MM.1S (cell line): ENCODE results near the gene CHERP.
"Not testable (repeated sequence)": the region's sequence is repeated elsewhere in the genome, so short reads cannot be mapped to it uniquely, and the experiment has no call there.

Experiments used
- DNase-seq: peaks from one replicate; pipeline ENCODE4 v3.0.0-alpha.2; 2015
- H2AFZ ChIP-seq: fragments of 300-600 bp; sonication (generic); 2 replicates; pipeline ENCODE4 v1.6.0; 2016; ENCODE audit warnings: antibody characterized with exemption, low read length
- H3F3A ChIP-seq: fragments of 300-600 bp; sonication (generic); 2 replicates; pipeline ENCODE4 v1.6.1; 2016; ENCODE audit warnings: mild to moderate bottlenecking, antibody characterized with exemption, low read length, moderate library complexity, mixed read lengths; ENCODE audit not compliant: insufficient read depth
- H3K27ac ChIP-seq: fragments of 300-600 bp; sonication (generic); 2 replicates; pipeline ENCODE4 v1.5.1; 2016; ENCODE audit warnings: mild to moderate bottlenecking, low read length
- H3K27me3 ChIP-seq: fragments of 300-600 bp; sonication (generic); replicated peaks from 2 replicates; pipeline ENCODE4 v1.6.0; 2016; ENCODE audit warnings: low read length; ENCODE audit not compliant: insufficient read depth
- H3K36me3 ChIP-seq: fragments of 300-600 bp; sonication (generic); replicated peaks from 2 replicates; pipeline ENCODE4 v1.6.1; 2016; ENCODE audit warnings: mild to moderate bottlenecking, low read length, mixed read lengths; ENCODE audit not compliant: insufficient read depth
- H3K4me1 ChIP-seq: fragments of 300-600 bp; sonication (generic); 2 replicates; pipeline ENCODE4 v1.6.1; 2016; ENCODE audit warnings: low read length, mixed read lengths
- H3K4me2 ChIP-seq: fragments of 300-600 bp; sonication (generic); 2 replicates; pipeline ENCODE4 v1.6.0; 2016; ENCODE audit warnings: low read depth, low read length
- H3K4me3 ChIP-seq: fragments of 300-600 bp; sonication (generic); 2 replicates; pipeline ENCODE4 v1.5.1; 2016; ENCODE audit warnings: low read length, mixed read lengths
- H3K79me2 ChIP-seq: fragments of 300-600 bp; sonication (generic); 2 replicates; pipeline ENCODE4 v1.6.1; 2016; ENCODE audit warnings: mixed run types, low read length, mixed read lengths
- H3K9ac ChIP-seq: fragments of 300-600 bp; sonication (generic); 2 replicates; pipeline ENCODE4 v1.6.1; 2016; ENCODE audit warnings: low read length, mixed read lengths
- H3K9me2 ChIP-seq: fragments of 300-600 bp; sonication (generic); replicated peaks from 2 replicates; pipeline ENCODE4 v1.6.1; 2016; ENCODE audit warnings: mild to moderate bottlenecking, low read length, mixed read lengths; ENCODE audit not compliant: insufficient read depth
- H3K9me3 ChIP-seq: fragments of 300-600 bp; sonication (generic); replicated peaks from 2 replicates; pipeline ENCODE4 v1.6.1; 2016; ENCODE audit warnings: mild to moderate bottlenecking, low read length, mixed read lengths; ENCODE audit not compliant: insufficient read depth
- H4K20me1 ChIP-seq: fragments of 300-600 bp; sonication (generic); 2 replicates; pipeline ENCODE4 v1.6.1; 2016; ENCODE audit warnings: mild to moderate bottlenecking, low read length, moderate library complexity, mixed read lengths; ENCODE audit not compliant: insufficient read depth
- EZH2 ChIP-seq: fragments of 300-600 bp; sonication (generic); optimal IDR thresholded peaks from 2 replicates; pipeline ENCODE3; 2017; ENCODE audit warnings: low read depth, mild to moderate bottlenecking, antibody characterized with exemption, low read length, mixed read lengths
- EZH2phosphoT487 ChIP-seq: fragments of 300-600 bp; sonication (generic); IDR thresholded peaks from 2 replicates; pipeline ENCODE4 v1.6.1; 2018; ENCODE audit warnings: antibody characterized with exemption, low read length
- TF ChIP-seq, protein P1 (sequence below): fragments of 300-600 bp; sonication (generic); IDR thresholded peaks from 2 replicates; pipeline ENCODE4 v1.5.1; 2016; ENCODE audit warnings: antibody characterized with exemption, low read length, mixed read lengths

The CHERP gene

GRCh38 chr19:16472992-16473391, 69.2 kb downstream of the CHERP start:
- H3K79me2 ChIP-seq: peaks cover 35% of the 10 kb centered on the region
- no peaks in the 10 kb centered on the region for H3F3A ChIP-seq
- TF ChIP-seq, protein P1, sequence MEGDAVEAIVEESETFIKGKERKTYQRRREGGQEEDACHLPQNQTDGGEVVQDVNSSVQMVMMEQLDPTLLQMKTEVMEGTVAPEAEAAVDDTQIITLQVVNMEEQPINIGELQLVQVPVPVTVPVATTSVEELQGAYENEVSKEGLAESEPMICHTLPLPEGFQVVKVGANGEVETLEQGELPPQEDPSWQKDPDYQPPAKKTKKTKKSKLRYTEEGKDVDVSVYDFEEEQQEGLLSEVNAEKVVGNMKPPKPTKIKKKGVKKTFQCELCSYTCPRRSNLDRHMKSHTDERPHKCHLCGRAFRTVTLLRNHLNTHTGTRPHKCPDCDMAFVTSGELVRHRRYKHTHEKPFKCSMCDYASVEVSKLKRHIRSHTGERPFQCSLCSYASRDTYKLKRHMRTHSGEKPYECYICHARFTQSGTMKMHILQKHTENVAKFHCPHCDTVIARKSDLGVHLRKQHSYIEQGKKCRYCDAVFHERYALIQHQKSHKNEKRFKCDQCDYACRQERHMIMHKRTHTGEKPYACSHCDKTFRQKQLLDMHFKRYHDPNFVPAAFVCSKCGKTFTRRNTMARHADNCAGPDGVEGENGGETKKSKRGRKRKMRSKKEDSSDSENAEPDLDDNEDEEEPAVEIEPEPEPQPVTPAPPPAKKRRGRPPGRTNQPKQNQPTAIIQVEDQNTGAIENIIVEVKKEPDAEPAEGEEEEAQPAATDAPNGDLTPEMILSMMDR: no peak
- TF ChIP-seq EZH2 (no peak), EZH2phosphoT487 (no peak)
- H3K4me1 ChIP-seq: peaks cover 6% of the 10 kb centered on the region; the same call in 1 of the 2 replicates
- H3K36me3 ChIP-seq: no peaks in the 10 kb centered on the region
- H3K27ac ChIP-seq: no peak overlapping the region
- no peak overlapping the region for H3K4me2 ChIP-seq
- 0 out of 2 replicates have a peak, but pooled peaks cover 5% of the 10 kb centered on the region for H4K20me1 ChIP-seq
- H2AFZ ChIP-seq: no peak overlapping the region
- no peak overlapping the region for H3K4me3 ChIP-seq
- H3K9me2 ChIP-seq: no peaks in the 10 kb centered on the region
- H3K27me3 ChIP-seq: no peaks in the 10 kb centered on the region
- H3K9ac ChIP-seq: no peak overlapping the region
- H3K9me3 ChIP-seq: no peaks in the 10 kb centered on the region
- no peak for DNase-seq

- H3K9me2 ChIP-seq, H3K9me3 ChIP-seq, DNase-seq, H3K4me1 ChIP-seq, H3K27me3 ChIP-seq, H3K36me3 ChIP-seq, H4K20me1 ChIP-seq, H3F3A ChIP-seq, H3K27ac ChIP-seq: not testable (repeated sequence)
- peak overlapping the region; percentile 99 for H2AFZ ChIP-seq
- H3K4me2 ChIP-seq: peak overlapping the region; percentile 100
- peak overlapping the region; percentile 84; the same call in 1 of the 2 replicates for H3K9ac ChIP-seq
- peak overlapping the region; percentile 94 for H3K4me3 ChIP-seq
- H3K79me2 ChIP-seq: peaks cover 40% of the 10 kb centered on the region
Measured at GRCh38 chr19:16472559-16472899, 69.7 kb downstream of the CHERP start.

DNA sequence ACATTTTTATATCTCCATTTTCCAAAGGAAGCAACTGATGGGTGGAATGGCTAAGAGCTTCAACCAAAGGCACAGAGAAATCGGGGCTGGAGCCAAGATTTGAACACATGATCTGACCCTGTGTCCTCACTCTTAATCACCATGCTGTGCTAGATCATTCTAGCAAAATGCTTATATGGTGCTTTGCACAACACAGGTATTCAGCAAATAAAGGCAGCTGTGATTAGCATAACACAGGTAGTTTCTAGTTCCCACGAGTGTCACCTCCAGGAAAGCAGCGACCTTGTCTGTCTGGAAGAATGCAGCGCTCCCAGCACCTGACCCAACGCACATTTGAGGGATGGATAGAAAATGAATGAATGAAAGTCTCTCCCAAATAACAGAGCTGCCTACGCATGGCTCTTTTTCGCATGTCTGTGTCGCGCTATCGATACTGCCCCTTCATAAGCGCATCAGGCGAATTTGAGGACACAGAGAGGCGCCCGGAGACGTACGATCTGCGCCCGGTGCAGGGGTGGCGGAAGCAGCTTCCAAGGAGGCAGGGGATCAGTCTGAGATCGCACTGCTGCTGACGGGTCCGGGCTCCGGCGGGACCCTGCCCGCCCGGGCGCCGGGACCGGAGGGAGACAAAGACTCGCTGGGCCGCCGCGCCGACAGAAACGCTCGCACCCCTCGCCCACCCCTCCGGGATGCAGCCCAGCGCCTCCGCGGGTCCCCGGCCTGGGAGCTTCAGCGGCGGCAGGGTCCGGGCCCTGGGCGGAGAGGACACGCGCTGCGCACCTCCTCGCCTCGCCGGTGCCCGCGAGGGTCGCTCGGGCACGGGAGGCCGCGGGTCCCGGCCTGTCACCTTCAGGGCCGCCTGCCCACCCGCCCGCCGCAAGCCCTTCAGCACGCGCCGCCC, 71.1 kb downstream of the CHERP start:
- peak overlapping the region; percentile 96 for H3K4me2 ChIP-seq
- H3K9ac ChIP-seq: peak overlapping the region; percentile 81
- peaks cover 54% of the 10 kb centered on the region for H3K79me2 ChIP-seq
- H3K4me1 ChIP-seq: peaks cover 6% of the 10 kb centered on the region; the same call in 1 of the 2 replicates
- H3K27ac ChIP-seq: peak overlapping the region; percentile 24; the same call in 1 of the 2 replicates
- 0 out of 2 replicates have a peak, but pooled peaks cover 5% of the 10 kb centered on the region for H4K20me1 ChIP-seq
- peak overlapping the region; percentile 6; the same call in 1 of the 2 replicates for H2AFZ ChIP-seq
- TF ChIP-seq, protein P1: no peak
- TF ChIP-seq EZH2phosphoT487 (no peak), EZH2 (no peak)
- H3K36me3 ChIP-seq: no peaks in the 10 kb centered on the region
- DNase-seq: peak; percentile 35
- no peaks in the 10 kb centered on the region for H3K9me2 ChIP-seq
- H3K27me3 ChIP-seq: no peaks in the 10 kb centered on the region
- peak overlapping the region; percentile 71 for H3K4me3 ChIP-seq
- H3F3A ChIP-seq: no peaks in the 10 kb centered on the region
- H3K9me3 ChIP-seq: no peaks in the 10 kb centered on the region

GRCh38 chr19:16470541-16470910, 71.7 kb downstream of the CHERP start:
- H3K4me3 ChIP-seq: peak overlapping the region; percentile 71
- H3K9ac ChIP-seq: peak overlapping the region; percentile 81; the same call in 1 of the 2 replicates
- TF ChIP-seq EZH2phosphoT487 (no peak), EZH2 (no peak)
- TF ChIP-seq, protein P1: no peak
- DNase-seq: no peak
- no peaks in the 10 kb centered on the region for H3K9me2 ChIP-seq
- peaks cover 6% of the 10 kb centered on the region; the same call in 1 of the 2 replicates for H3K4me1 ChIP-seq
- H3K27me3 ChIP-seq: no peaks in the 10 kb centered on the region
- H3K9me3 ChIP-seq: no peaks in the 10 kb centered on the region
- H4K20me1 ChIP-seq: 0 out of 2 replicates have a peak, but pooled peaks cover 5% of the 10 kb centered on the region
- peaks cover 60% of the 10 kb centered on the region for H3K79me2 ChIP-seq
- H3K27ac ChIP-seq: no peak overlapping the region
- peak overlapping the region; percentile 96 for H3K4me2 ChIP-seq
- H3F3A ChIP-seq: no peaks in the 10 kb centered on the region
- H3K36me3 ChIP-seq: no peaks in the 10 kb centered on the region
- H2AFZ ChIP-seq: no peak overlapping the region
